ENCODE results near the gene RASSF6.

DNA sequence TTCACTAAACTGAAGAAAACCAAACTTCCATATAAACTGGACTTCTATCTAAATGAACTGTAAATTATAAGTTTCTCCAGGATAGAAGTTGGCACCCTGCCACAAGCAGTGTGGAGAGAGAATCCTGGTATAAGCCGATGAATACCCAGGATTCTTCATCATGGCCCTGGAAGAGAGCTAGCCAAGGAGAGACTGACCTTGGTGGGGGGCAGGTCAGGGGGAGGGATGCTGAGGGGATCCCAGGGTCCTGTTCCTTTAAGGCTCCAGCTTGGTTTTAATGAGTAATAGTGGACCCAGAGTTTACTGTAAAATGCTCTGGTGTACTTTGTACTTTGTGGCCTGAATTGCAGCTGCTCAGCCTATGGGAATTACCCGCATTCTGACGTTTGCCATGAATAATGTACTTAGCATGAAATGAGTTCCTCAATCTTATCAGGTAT is 16.9 kb downstream of the RASSF6 start:
- TF ChIP-seq, protein P1, sequence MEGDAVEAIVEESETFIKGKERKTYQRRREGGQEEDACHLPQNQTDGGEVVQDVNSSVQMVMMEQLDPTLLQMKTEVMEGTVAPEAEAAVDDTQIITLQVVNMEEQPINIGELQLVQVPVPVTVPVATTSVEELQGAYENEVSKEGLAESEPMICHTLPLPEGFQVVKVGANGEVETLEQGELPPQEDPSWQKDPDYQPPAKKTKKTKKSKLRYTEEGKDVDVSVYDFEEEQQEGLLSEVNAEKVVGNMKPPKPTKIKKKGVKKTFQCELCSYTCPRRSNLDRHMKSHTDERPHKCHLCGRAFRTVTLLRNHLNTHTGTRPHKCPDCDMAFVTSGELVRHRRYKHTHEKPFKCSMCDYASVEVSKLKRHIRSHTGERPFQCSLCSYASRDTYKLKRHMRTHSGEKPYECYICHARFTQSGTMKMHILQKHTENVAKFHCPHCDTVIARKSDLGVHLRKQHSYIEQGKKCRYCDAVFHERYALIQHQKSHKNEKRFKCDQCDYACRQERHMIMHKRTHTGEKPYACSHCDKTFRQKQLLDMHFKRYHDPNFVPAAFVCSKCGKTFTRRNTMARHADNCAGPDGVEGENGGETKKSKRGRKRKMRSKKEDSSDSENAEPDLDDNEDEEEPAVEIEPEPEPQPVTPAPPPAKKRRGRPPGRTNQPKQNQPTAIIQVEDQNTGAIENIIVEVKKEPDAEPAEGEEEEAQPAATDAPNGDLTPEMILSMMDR (IDR thresholded peaks at IDR 0.05; ENCODE audit: low read depth, low read length), result no peak
- TF ChIP-seq POLR2A (IDR thresholded peaks at IDR 0.05; ENCODE audit: extremely low read depth, insufficient read length) (no peak), MYC (IDR thresholded peaks at IDR 0.05; ENCODE audit: low read depth, low read length) (no peak)
